Trophoblast cell (in vitro differentiated cells and primary cell): ENCODE data around the gene PADI4.

Source experiments
- DNase-seq, 2 donors: peaks; one replicate each; pipeline ENCODE4 v3.0.0-alpha.2; 2016
- H2AFZ ChIP-seq: 2 replicates; pipeline ENCODE4 v1.6.1; 2013; ENCODE audit warnings: low read length, moderate library complexity, mild to moderate bottlenecking; ENCODE audit not compliant: insufficient read depth, poor library complexity
- H2AK5ac ChIP-seq: 2 replicates; pipeline ENCODE4 v1.6.1; 2013; ENCODE audit warnings: mild to moderate bottlenecking, low read length
- H2BK120ac ChIP-seq: 2 replicates; pipeline ENCODE4 v1.6.1; 2013; ENCODE audit warnings: low read length, mild to moderate bottlenecking, moderate library complexity; ENCODE audit not compliant: insufficient read depth, poor library complexity
- H2BK12ac ChIP-seq: 2 replicates; pipeline ENCODE4 v1.6.1; 2013; ENCODE audit warnings: mild to moderate bottlenecking, low read length, moderate library complexity
- H2BK5ac ChIP-seq: 2 replicates; pipeline ENCODE4 v1.6.1; 2013; ENCODE audit warnings: low read length, low read depth, moderate library complexity, mild to moderate bottlenecking; ENCODE audit not compliant: poor library complexity
- H3K14ac ChIP-seq: 2 replicates; pipeline ENCODE4 v1.6.1; 2013; ENCODE audit warnings: mild to moderate bottlenecking, low read length
- H3K18ac ChIP-seq: 2 replicates; pipeline ENCODE4 v1.6.1; 2013; ENCODE audit warnings: mild to moderate bottlenecking, low read length
- H3K23ac ChIP-seq: 2 replicates; pipeline ENCODE4 v1.6.1; 2013; ENCODE audit warnings: low read length
- H3K27ac ChIP-seq: 2 replicates; pipeline ENCODE4 v1.5.1; 2013; ENCODE audit warnings: low read depth, mild to moderate bottlenecking, inconsistent platforms, low read length, moderate library complexity
- H3K27me3 ChIP-seq: 2 replicates; pipeline ENCODE4 v1.6.1; 2013; ENCODE audit warnings: inconsistent platforms, mild to moderate bottlenecking, low read length, moderate library complexity; ENCODE audit not compliant: insufficient read depth
- H3K36me3 ChIP-seq, 2 experiments: 1 replicate in 1 of 2; 2 replicates in 1 of 2; pipeline ENCODE4 v1.6.1; 2013; ENCODE audit warnings: low read length in 2 of 2, mild to moderate bottlenecking in 2 of 2, moderate library complexity in 1 of 2; ENCODE audit not compliant: insufficient read depth in 2 of 2, control insufficient read depth in 1 of 2
- H3K4ac ChIP-seq: 2 replicates; pipeline ENCODE4 v1.6.1; 2013; ENCODE audit warnings: low read depth, mild to moderate bottlenecking, low read length, moderate library complexity
- H3K4me1 ChIP-seq, 2 experiments: 1 replicate in 1 of 2; 2 replicates in 1 of 2; pipeline ENCODE4 v1.6.1; 2013; ENCODE audit warnings: low read length in 2 of 2, mild to moderate bottlenecking in 2 of 2, moderate library complexity in 1 of 2; ENCODE audit not compliant: insufficient read depth in 2 of 2, control insufficient read depth in 1 of 2
- H3K4me2 ChIP-seq: 2 replicates; pipeline ENCODE4 v1.6.1; 2013; ENCODE audit warnings: inconsistent platforms, mild to moderate bottlenecking, low read length, moderate library complexity
- H3K4me3 ChIP-seq: 2 replicates; pipeline ENCODE4 v1.5.1; 2013; ENCODE audit warnings: mild to moderate bottlenecking, low read depth, low read length, inconsistent platforms
- H3K79me1 ChIP-seq: one replicate; pipeline ENCODE4 v1.6.1; 2013; ENCODE audit warnings: low read length
- H3K79me2 ChIP-seq: 2 replicates; pipeline ENCODE4 v1.6.1; 2013; ENCODE audit warnings: low read length, mild to moderate bottlenecking; ENCODE audit not compliant: control insufficient read depth, insufficient read depth, poor library complexity
- H3K9ac ChIP-seq: 2 replicates; pipeline ENCODE4 v1.6.1; 2013; ENCODE audit warnings: mild to moderate bottlenecking, low read length
- H3K9me3 ChIP-seq: 2 replicates; pipeline ENCODE4 v1.6.1; 2013; ENCODE audit warnings: low read depth, mild to moderate bottlenecking, control low read depth, inconsistent platforms, low read length; ENCODE audit not compliant: insufficient read depth
- H4K12ac ChIP-seq: 2 replicates; pipeline ENCODE4 v1.6.1; 2013; ENCODE audit warnings: low read depth, mild to moderate bottlenecking, low read length, moderate library complexity
- H4K8ac ChIP-seq: 2 replicates; pipeline ENCODE4 v1.6.1; 2013; ENCODE audit warnings: low read depth, mild to moderate bottlenecking, low read length, moderate library complexity
- H4K91ac ChIP-seq: one replicate; pipeline ENCODE4 v1.6.1; 2013; ENCODE audit warnings: low read depth, mild to moderate bottlenecking, low read length, moderate library complexity
- WGBS: extraction: QIAGEN DNeasy Blood & Tissue Kit; methylation state at CpG from one replicate; pipeline ENCODE4 v1.1.7; 2013; ENCODE audit warnings: missing lambda C conversion rate; ENCODE audit not compliant: insufficient read length, insufficient coverage; ENCODE audit errors: extremely low coverage; 5-methylcytosine and 5-hydroxymethylcytosine counted together

PADI4 gene

DNA sequence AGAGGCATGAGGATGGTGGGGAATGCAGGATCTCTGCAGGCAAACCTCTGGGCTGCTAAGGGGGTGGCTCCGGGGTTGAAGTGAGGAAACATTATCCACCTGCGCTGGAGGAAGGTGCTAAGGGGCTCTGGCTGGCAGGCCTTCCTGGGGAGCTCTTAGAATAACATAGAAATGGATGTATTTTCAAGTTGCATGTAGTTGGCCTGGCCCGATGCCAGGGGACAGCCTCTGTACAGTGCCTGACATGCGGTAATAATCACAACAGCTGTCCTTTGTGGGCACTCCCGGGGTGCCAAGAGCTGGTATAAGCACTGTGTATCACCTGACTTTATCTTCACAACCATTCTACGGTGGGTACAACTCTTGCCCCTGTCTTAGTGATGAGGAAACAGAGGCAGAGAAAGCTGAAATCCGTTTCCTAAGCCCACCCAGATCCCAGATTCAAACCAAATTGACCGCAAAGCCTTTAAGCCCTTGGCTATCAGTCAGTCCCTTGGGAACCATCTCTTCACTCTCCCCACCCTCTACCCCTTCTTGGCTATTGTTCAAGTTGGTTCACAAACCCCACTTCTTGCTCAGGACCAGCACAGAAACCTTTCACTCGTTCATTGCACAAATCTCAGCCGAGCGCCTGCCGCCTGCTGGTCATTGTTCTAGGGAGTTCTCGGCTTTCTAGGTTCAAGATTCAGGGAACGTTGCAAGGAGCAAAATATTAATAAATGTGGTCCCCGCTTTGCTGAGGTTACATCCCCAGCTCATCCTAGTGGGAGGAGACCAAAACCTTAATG lies 30.9 kb downstream of the PADI4 start:
- H3K79me2 ChIP-seq: no peaks in the 10 kb centered on the region
- DNase-seq: no peak
- peaks cover 3% of the 10 kb centered on the region for H3K9me3 ChIP-seq
- WGBS: no CpG with 5 or more reads among the region's 15 CpGs
- H2BK12ac ChIP-seq: no peak overlapping the region
- no peak overlapping the region for H2AK5ac ChIP-seq
- no peak overlapping the region for H3K4me3 ChIP-seq
- H3K36me3 ChIP-seq: no peaks in the 10 kb centered on the region
- no peak overlapping the region for H2BK5ac ChIP-seq
- H4K91ac ChIP-seq: no peak overlapping the region
- H3K18ac ChIP-seq: no peak overlapping the region
- H3K9ac ChIP-seq: no peak overlapping the region
- H3K4me2 ChIP-seq: no peak overlapping the region
- no peak overlapping the region for H3K4ac ChIP-seq
- H3K4me1 ChIP-seq: no peaks in the 10 kb centered on the region
- H3K27me3 ChIP-seq: no peaks in the 10 kb centered on the region
- H4K8ac ChIP-seq: no peak overlapping the region
- no peak overlapping the region for H3K14ac ChIP-seq
- no peaks in the 10 kb centered on the region for H3K79me1 ChIP-seq
- no peak overlapping the region for H4K12ac ChIP-seq
- no peak overlapping the region for H2AFZ ChIP-seq
- H3K27ac ChIP-seq: no peak overlapping the region
- H3K23ac ChIP-seq: no peak overlapping the region
- no peak overlapping the region for H2BK120ac ChIP-seq

- Histone ChIP-seq H2BK120ac (no peak overlapping the region), H3K14ac (no peak overlapping the region), H3K36me3 (no peaks in the 10 kb centered on the region), H3K23ac (no peak overlapping the region), H3K4ac (no peak overlapping the region), H3K79me1 (no peaks in the 10 kb centered on the region), H4K8ac (no peak overlapping the region), H3K9ac (no peak overlapping the region), H3K27me3 (no peaks in the 10 kb centered on the region), H3K79me2 (no peaks in the 10 kb centered on the region), H2AK5ac (no peak overlapping the region), H3K4me3 (no peak overlapping the region), H2BK12ac (no peak overlapping the region), H3K4me1 (no peaks in the 10 kb centered on the region), H3K18ac (no peak overlapping the region), H2AFZ (no peak overlapping the region), H3K27ac (no peak overlapping the region), H4K12ac (no peak overlapping the region), H4K91ac (no peak overlapping the region), H2BK5ac (no peak overlapping the region), H3K4me2 (no peak overlapping the region), H3K9me3 (peaks cover 3% of the 10 kb centered on the region)
- WGBS: no CpG with 5 or more reads among the region's 7 CpGs
- no peak for DNase-seq
These were observed 31.5 kb downstream of the PADI4 start for GRCh38 chr1:17339521-17339920.

- no peak overlapping the region for H3K14ac ChIP-seq
- H4K8ac ChIP-seq: no peak overlapping the region
- H3K4me3 ChIP-seq: no peak overlapping the region
- no peak overlapping the region for H3K27ac ChIP-seq
- no peak overlapping the region for H2AFZ ChIP-seq
- no peaks in the 10 kb centered on the region for H3K79me1 ChIP-seq
- H4K91ac ChIP-seq: no peak overlapping the region
- H3K4me2 ChIP-seq: no peak overlapping the region
- no peak overlapping the region for H3K9ac ChIP-seq
- H3K9me3 ChIP-seq: peaks cover 3% of the 10 kb centered on the region
- no peaks in the 10 kb centered on the region for H3K36me3 ChIP-seq
- no peak overlapping the region for H3K18ac ChIP-seq
- no peak overlapping the region for H4K12ac ChIP-seq
- H3K4ac ChIP-seq: no peak overlapping the region
- H3K23ac ChIP-seq: no peak overlapping the region
- no peaks in the 10 kb centered on the region for H3K4me1 ChIP-seq
- WGBS: 100% methylated on average over 2 of the region's 8 CpGs
- DNase-seq: peak; percentile 28 to 65
- no peak overlapping the region for H2AK5ac ChIP-seq
- no peaks in the 10 kb centered on the region for H3K27me3 ChIP-seq
- H2BK5ac ChIP-seq: no peak overlapping the region
- no peak overlapping the region for H2BK120ac ChIP-seq
- H2BK12ac ChIP-seq: no peak overlapping the region
- no peaks in the 10 kb centered on the region for H3K79me2 ChIP-seq
These were observed 32.4 kb downstream of the PADI4 start for GRCh38 chr1:17340358-17340757.

DNA sequence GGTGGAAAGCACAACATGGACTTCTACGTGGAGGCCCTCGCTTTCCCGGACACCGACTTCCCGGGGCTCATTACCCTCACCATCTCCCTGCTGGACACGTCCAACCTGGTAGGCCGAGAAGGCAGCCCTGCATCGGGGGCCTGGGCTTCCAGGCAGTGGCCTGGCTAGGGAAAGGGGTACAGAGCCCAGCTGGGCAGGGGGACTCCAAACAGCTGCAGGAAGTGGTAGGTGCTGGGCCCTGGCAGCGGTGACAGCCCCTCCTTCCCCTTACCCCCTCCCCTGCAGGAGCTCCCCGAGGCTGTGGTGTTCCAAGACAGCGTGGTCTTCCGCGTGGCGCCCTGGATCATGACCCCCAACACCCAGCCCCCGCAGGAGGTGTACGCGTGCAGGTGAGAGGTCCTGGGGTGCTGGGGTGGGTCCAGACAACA lies 34.0 kb downstream of the PADI4 start:
- Histone ChIP-seq H3K4ac (no peak overlapping the region), H3K36me3 (no peaks in the 10 kb centered on the region), H3K27ac (no peak overlapping the region), H3K9ac (no peak overlapping the region), H3K79me1 (no peaks in the 10 kb centered on the region), H3K23ac (no peak overlapping the region), H4K12ac (no peak overlapping the region), H3K9me3 (peaks cover 5% of the 10 kb centered on the region), H4K8ac (no peak overlapping the region), H2BK12ac (no peak overlapping the region), H2BK120ac (no peak overlapping the region), H3K4me3 (no peak overlapping the region), H4K91ac (no peak overlapping the region), H2BK5ac (no peak overlapping the region), H3K27me3 (no peaks in the 10 kb centered on the region), H3K4me2 (no peak overlapping the region), H2AFZ (no peak overlapping the region), H3K18ac (no peak overlapping the region), H3K4me1 (no peaks in the 10 kb centered on the region), H3K79me2 (no peaks in the 10 kb centered on the region), H2AK5ac (no peak overlapping the region), H3K14ac (no peak overlapping the region)
- WGBS: no CpG with 5 or more reads among the region's 17 CpGs
- DNase-seq: no peak
